NOMO-1 treated with dmso at 0.1 percent for 144 hours (cell line): Measurements from ENCODE around the gene CYP2F1.

Source experiments
- DNase-seq: peaks from one replicate; lab custom pipeline; 2025; ENCODE audit not compliant: unreplicated experiment; lab: John Stamatoyannopoulos, UW

CYP2F1 gene

DNA sequence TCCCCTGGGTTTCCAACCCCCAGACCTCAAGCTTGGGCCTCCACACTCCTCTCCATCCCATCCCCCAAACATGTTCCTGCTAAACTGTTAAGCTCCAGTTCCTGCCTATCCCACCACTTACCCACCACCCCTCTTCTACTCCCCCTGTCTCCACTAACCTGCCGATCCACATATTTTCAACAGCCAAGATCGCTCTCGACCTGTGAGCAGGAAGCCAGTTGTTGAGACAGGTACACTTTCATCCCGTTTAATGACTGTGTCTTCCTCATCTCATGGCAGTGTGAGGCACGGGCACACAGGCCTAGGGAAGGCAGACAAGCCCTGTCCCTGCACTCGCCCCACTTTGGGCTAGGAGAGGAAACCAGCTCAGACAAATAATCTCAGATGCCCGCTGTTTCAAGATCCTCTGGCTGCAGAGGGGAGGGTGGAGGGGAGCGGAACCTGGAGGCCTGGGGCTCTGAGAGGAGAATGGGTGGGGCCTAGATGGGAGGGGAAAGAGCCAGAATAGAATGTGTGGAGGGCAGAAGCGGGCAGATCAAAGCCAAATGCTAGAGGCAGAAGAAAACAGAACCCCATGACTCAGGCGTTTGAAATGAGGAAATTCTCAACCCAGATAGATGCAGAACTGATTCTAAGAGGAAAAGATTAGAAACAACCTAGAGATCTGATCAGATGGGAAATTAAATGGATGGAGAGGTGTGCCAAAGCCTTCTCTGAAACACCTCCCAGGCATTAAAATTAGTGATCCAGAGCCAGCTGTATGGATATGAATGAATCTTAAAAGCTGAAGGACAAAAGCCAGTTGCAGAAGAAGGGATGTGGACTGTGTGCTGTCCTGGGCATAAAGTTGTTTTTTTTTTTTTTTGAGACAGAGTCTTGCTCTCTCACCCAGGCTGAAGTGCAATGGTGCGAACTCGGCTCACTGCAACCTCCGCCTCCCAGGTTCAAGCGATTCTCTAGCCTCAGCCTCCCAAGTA lies 61.9 kb downstream of the CYP2F1 start:
- DNase-seq, result peak; percentile 98
